HL-60/S4 treated with retinoic acid at 250 ng/mL for 4 days and 3 days (cell line): ENCODE measurements around the gene BAZ1A.
"Not testable (repeated sequence)": the region's sequence is repeated elsewhere in the genome, so short reads cannot be mapped to it uniquely, and the experiment has no call there.

Experiments used
- in situ Hi-C: fragments of 300-500 bp; cut with MboI; formaldehyde crosslinking; loops from 2 replicates; pipeline ENCODE4 v1.7.0; 2022; ENCODE audit warnings: low sequenced_read_pairs

BAZ1A gene

GRCh38 chr14:34857689-34858449 is 17.3 kb downstream of the BAZ1A start:
- in situ Hi-C loops: no loop called here

GRCh38 chr14:34853041-34853440 is 22.1 kb downstream of the BAZ1A start:
- in situ Hi-C loops: no loop called here

- in situ Hi-C loops: no loop called here
Observed at GRCh38 chr14:34851395-34851794, 23.8 kb downstream of the BAZ1A start.

- in situ Hi-C loops: no loop called here
Observed at GRCh38 chr14:34845869-34846268, 29.3 kb downstream of the BAZ1A start.

- in situ Hi-C loops: no loop called here
Observed at GRCh38 chr14:34843011-34843554, 32.1 kb downstream of the BAZ1A start.

- in situ Hi-C loops: no loop called here
Observed at GRCh38 chr14:34837801-34838322, 37.3 kb downstream of the BAZ1A start.

GRCh38 chr14:34835312-34835711 is 39.8 kb downstream of the BAZ1A start:
- in situ Hi-C loops: no loop called here

- in situ Hi-C loops: no loop called here
Observed at GRCh38 chr14:34833549-34834523, 41.3 kb downstream of the BAZ1A start.

- in situ Hi-C loops: no loop called here
Observed at GRCh38 chr14:34826661-34827060, 48.5 kb downstream of the BAZ1A start.

GRCh38 chr14:34824826-34825225 is 50.3 kb downstream of the BAZ1A start:
- in situ Hi-C loops: no loop called here

- in situ Hi-C loops: no loop called here
Observed at GRCh38 chr14:34824256-34824655, 50.9 kb downstream of the BAZ1A start.

GRCh38 chr14:34817768-34818167 is 57.4 kb downstream of the BAZ1A start:
- in situ Hi-C loops: no loop called here

- in situ Hi-C loops: no loop called here
Observed at GRCh38 chr14:34810028-34810427, 65.1 kb downstream of the BAZ1A start.

GRCh38 chr14:34806257-34806656 is 68.9 kb downstream of the BAZ1A start:
- in situ Hi-C loops: no loop called here

- in situ Hi-C loops: no loop called here
Observed at GRCh38 chr14:34804933-34805332, 70.2 kb downstream of the BAZ1A start.

- in situ Hi-C loops: not testable (repeated sequence)
Observed at GRCh38 chr14:34798861-34799260, 76.3 kb downstream of the BAZ1A start.

- in situ Hi-C loops: no loop called here
Observed at GRCh38 chr14:34797747-34798583, 77.2 kb downstream of the BAZ1A start.

GRCh38 chr14:34796902-34797301 is 78.3 kb downstream of the BAZ1A start:
- in situ Hi-C loops: no loop called here

GRCh38 chr14:34794941-34795340 is 80.2 kb downstream of the BAZ1A start:
- in situ Hi-C loops: no loop called here

- in situ Hi-C loops: no loop called here
Observed at GRCh38 chr14:34794217-34794616, 80.9 kb downstream of the BAZ1A start.
